K562 (cell line): ENCODE results near the gene TRUB2. TPM values are rescaled to one million over a fixed set of nuclear protein-coding genes. Genes with fewer than 3 reads are reported as not detected.

Source experiments
- CUX1 ChIP-seq: fragments of 200-800 bp; sonication (Bioruptor generic); IDR thresholded peaks from 2 replicates; pipeline ENCODE4 v1.6.1; 2016; ENCODE audit warnings: missing genetic modification characterization, missing compliant biosample characterization
- FOXM1 ChIP-seq, 2 experiments: fragments of 450-650 bp in 1 of 2; sonication (generic) in 1 of 2; formaldehyde crosslinking in 1 of 2; IDR thresholded peaks; 2 replicates each; pipeline versions ENCODE4 v1.6.1 to v1.9.0; 2017 to 2022; ENCODE audit warnings: low read depth in 2 of 2, mild to moderate bottlenecking in 2 of 2, missing genetic modification reagents in 1 of 2, moderate library complexity in 1 of 2
- GABPA ChIP-seq: fragments of 200-800 bp; sonication (Bioruptor generic); conservative IDR thresholded peaks from 2 replicates; pipeline ENCODE4 v1.6.1; 2016; ENCODE audit warnings: low read depth, missing genetic modification characterization, missing compliant biosample characterization
- HMBOX1 ChIP-seq: sonication (generic); IDR thresholded peaks from 2 replicates; pipeline ENCODE4 v1.6.1; 2016
- KDM2B ChIP-seq: fragments of 250-450 bp; sonication (Bioruptor Pico); IDR thresholded peaks from 2 replicates; pipeline ENCODE4 v1.8.0; 2021; ENCODE audit warnings: mild to moderate bottlenecking, moderate library complexity
- MAFK ChIP-seq: IDR thresholded peaks from 2 replicates; pipeline ENCODE4 v1.6.1; 2011; ENCODE audit warnings: low read length, improper control_type of control experiment
- NONO ChIP-seq, 2 experiments: fragments of 200-400 bp in 1 of 2; fragments of 450-650 bp in 1 of 2; formaldehyde crosslinking in 1 of 2; IDR thresholded peaks; 2 replicates each; pipeline ENCODE4 v1.6.1; 2017; ENCODE audit warnings: low read depth in 2 of 2, mild to moderate bottlenecking in 2 of 2, moderate library complexity in 2 of 2, low read length in 1 of 2
- POLR2G ChIP-seq: fragments of 200-400 bp; formaldehyde crosslinking; IDR thresholded peaks from 2 replicates; pipeline ENCODE4 v1.6.1; 2017; ENCODE audit warnings: low read depth, mild to moderate bottlenecking, antibody characterized with exemption, low read length, moderate library complexity
- RNF2 ChIP-seq: sonication (generic); IDR thresholded peaks from 2 replicates; pipeline ENCODE4 v1.6.1; 2016
- TBP ChIP-seq: optimal IDR thresholded peaks from 2 replicates; pipeline ENCODE3; 2011; ENCODE audit warnings: low read depth, low read length, improper control_type of control experiment
- ZNF212 ChIP-seq: fragments of 450-650 bp; formaldehyde crosslinking; IDR thresholded peaks from 2 replicates; pipeline ENCODE4 v1.4.0; 2020; ENCODE audit warnings: mild to moderate bottlenecking
- ZNF445 ChIP-seq: fragments of 250-450 bp; sonication (Bioruptor Pico); IDR thresholded peaks from 2 replicates; pipeline ENCODE4 v1.4.0; 2020; ENCODE audit warnings: low read depth, mild to moderate bottlenecking, moderate library complexity
- ZNF655 ChIP-seq: fragments of 250-450 bp; sonication (Bioruptor Pico); IDR thresholded peaks from 2 replicates; pipeline ENCODE4 v1.5.0; 2021
- polyA plus RNA-seq, 8 experiments: library from polyadenylated mRNA; depleted of rRNA in 4 of 8; stranded (reverse) in 5 of 8; unstranded in 3 of 8; fragments of >200 nt; fragmentation: Nextera tagmentation in 2 of 8; fragmentation: Illumina TruSeq in 1 of 8; extraction: Ambion mirVana in 2 of 8; extraction: Trizol in 1 of 8; gene quantifications; 2 replicates each; pipeline versions ENCODE4 v1.2.1 to v1.2.3, GENCODE V29; 2011 to 2014; ENCODE audit warnings: inconsistent platforms in 1 of 8, missing spikeins in 1 of 8
- total RNA-seq, 7 experiments: library from RNA; depleted of rRNA in 6 of 7; stranded (reverse); fragments of >200 nt in 6 of 7; fragmentation: Illumina TruSeq in 2 of 7; extraction: Trizol in 2 of 7; gene quantifications; 2 replicates each; pipeline versions ENCODE4 v1.2.1 to v1.2.3, GENCODE V29; 2011 to 2021; ENCODE audit warnings: low replicate concordance in 1 of 7
- TF ChIP-seq, protein P1 (sequence below): fragments of 150-350 bp; IDR thresholded peaks from 2 replicates; pipeline ENCODE4 v1.6.1; 2014; ENCODE audit warnings: low read depth, mild to moderate bottlenecking, low read length, borderline replicate concordance

Gene TRUB2
- total and polyA plus RNA-seq, 9 of the 15 experiments (the other 6 are each of a cell fraction or from before 2014, with no cell fraction given) = 9.3 to 110 (median 63.0) TPM

GRCh38 chr9:128370752-128371629 lies 48.7 kb upstream of the TRUB2 start, which contains the start of gene URM1 (continued):
- TF ChIP-seq ZNF212 (CRISPR knock-in tag) (no peak), ZNF445 (CRISPR knock-in tag) (no peak), HMBOX1 (no peak), TBP (peak; percentile 31), FOXM1 (IDR thresholded peaks at IDR 0.05; ENCODE audit: low read depth) (no peak), FOXM1 (CRISPR knock-in tag; IDR thresholded peaks at IDR 0.05; ENCODE audit: low read depth) (no peak), NONO (IDR thresholded peaks at IDR 0.05; ENCODE audit: low read depth in 2 of 2, low read length in 1 of 2) (peak in 1 of 2 experiments; percentile 35; a peak in 1 of 4 replicates), CUX1 (CRISPR knock-in tag) (no peak), RNF2 (no peak), KDM2B (CRISPR knock-in tag) (no peak), POLR2G (peak; percentile 85), MAFK (no peak), ZNF655 (CRISPR knock-in tag) (no peak), GABPA (tag) (peak; percentile 94)
- TF ChIP-seq, protein P1, sequence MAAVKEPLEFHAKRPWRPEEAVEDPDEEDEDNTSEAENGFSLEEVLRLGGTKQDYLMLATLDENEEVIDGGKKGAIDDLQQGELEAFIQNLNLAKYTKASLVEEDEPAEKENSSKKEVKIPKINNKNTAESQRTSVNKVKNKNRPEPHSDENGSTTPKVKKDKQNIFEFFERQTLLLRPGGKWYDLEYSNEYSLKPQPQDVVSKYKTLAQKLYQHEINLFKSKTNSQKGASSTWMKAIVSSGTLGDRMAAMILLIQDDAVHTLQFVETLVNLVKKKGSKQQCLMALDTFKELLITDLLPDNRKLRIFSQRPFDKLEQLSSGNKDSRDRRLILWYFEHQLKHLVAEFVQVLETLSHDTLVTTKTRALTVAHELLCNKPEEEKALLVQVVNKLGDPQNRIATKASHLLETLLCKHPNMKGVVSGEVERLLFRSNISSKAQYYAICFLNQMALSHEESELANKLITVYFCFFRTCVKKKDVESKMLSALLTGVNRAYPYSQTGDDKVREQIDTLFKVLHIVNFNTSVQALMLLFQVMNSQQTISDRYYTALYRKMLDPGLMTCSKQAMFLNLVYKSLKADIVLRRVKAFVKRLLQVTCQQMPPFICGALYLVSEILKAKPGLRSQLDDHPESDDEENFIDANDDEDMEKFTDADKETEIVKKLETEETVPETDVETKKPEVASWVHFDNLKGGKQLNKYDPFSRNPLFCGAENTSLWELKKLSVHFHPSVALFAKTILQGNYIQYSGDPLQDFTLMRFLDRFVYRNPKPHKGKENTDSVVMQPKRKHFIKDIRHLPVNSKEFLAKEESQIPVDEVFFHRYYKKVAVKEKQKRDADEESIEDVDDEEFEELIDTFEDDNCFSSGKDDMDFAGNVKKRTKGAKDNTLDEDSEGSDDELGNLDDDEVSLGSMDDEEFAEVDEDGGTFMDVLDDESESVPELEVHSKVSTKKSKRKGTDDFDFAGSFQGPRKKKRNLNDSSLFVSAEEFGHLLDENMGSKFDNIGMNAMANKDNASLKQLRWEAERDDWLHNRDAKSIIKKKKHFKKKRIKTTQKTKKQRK = no peak
